Measurements from ENCODE around the gene CLSTN2.

CLSTN2 gene

DNA sequence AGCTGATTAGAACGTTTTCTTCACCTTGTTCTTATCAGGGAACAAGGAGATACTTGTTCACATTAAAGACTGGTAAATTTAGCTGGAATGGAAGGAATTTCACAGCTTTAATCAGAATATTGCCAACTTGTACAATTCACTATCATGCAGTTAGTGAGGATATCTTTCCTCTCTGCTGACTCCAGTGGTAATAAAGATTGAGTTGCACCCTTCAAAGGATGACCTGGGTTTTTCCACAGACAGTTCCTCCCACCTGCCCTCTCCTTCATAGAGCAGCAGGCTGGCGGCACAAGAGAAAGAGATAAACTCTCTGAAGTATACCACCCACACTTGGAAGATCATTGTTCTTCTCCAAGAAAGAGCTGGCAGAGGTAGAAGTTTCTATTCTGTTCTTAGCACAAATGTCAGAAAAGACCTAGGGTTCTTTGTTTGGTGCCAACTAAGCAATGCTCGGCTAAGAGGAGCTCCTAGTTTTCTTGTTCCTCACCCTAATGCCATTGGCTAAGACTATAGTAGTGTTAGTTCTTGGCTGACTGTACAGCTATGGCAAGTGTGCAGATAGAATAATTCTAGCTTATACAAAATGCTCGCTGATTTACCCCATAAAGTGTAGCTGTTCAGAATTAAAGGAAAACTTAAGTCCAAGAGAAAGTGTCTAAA lies 169.1 kb downstream of the CLSTN2 start:
- H3K4me3 ChIP-seq (ENCODE audit: low read depth, low read length) = no peak overlapping the region
- DNase-seq (ENCODE audit: low read depth) = no peak
- TF ChIP-seq, protein P1, sequence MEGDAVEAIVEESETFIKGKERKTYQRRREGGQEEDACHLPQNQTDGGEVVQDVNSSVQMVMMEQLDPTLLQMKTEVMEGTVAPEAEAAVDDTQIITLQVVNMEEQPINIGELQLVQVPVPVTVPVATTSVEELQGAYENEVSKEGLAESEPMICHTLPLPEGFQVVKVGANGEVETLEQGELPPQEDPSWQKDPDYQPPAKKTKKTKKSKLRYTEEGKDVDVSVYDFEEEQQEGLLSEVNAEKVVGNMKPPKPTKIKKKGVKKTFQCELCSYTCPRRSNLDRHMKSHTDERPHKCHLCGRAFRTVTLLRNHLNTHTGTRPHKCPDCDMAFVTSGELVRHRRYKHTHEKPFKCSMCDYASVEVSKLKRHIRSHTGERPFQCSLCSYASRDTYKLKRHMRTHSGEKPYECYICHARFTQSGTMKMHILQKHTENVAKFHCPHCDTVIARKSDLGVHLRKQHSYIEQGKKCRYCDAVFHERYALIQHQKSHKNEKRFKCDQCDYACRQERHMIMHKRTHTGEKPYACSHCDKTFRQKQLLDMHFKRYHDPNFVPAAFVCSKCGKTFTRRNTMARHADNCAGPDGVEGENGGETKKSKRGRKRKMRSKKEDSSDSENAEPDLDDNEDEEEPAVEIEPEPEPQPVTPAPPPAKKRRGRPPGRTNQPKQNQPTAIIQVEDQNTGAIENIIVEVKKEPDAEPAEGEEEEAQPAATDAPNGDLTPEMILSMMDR (IDR thresholded peaks at IDR 0.05; ENCODE audit: insufficient read depth, low read depth, low read length, missing control alignments) = no peak

DNA sequence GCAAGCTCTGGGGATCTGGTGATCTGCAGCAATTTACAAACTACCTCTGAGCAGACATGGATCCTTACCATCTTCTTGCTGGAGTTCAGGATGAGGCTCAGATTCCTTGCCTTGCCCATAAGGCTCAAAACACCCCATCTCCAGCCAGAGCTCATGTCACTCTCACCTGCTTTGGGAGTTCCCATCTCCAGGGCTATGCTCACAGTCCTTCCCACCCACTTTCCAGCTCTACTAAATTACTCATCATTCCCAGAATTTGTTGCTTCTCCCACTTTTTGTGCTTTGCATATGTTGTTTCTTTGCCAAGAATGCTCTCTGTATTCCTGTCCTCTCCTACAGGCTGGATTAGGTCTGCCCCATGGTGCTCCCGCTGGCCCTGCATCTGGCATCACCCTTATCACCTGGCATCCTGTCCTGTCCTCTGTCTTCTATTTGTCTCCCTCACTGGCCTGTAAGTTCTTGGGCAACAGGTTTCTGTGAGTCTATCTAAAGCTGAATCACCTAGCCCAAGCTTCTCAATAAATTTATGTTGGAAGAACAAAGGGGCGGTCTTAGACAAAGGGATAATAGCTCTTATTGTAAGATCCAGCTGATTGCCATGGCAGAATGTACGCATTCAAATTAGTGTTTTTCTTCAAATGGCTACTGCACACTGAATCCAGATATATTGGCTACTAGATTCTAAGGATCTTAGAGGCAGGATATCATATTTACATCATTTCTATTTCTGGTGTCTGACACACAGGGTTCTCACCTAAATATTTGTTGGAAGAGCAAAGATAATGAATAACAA lies 179.2 kb downstream of the CLSTN2 start:
- no peak overlapping the region for H3K4me3 ChIP-seq (ENCODE audit: low read depth, low read length)
- TF ChIP-seq, protein P1 (IDR thresholded peaks at IDR 0.05; ENCODE audit: insufficient read depth, low read depth, low read length, missing control alignments) = no peak
- no peak for DNase-seq (ENCODE audit: low read depth)

DNA sequence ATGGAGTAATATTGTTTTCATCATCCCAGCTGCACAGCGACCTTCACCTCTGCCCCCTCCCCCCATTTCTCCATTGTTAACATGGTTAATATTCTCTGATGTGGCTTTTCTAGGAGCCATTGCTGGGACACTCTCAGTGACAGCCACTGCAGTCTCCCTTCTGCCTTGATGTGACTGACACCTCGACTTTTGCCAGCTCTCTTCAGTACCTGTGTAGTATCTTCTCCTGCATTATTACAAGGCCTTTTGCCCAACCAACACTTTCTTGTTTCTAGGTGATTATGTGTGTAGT lies 179.8 kb downstream of the CLSTN2 start:
- DNase-seq (ENCODE audit: low read depth) = no peak
- TF ChIP-seq, protein P1 (IDR thresholded peaks at IDR 0.05; ENCODE audit: insufficient read depth, low read depth, low read length, missing control alignments) = no peak
- no peak overlapping the region for H3K4me3 ChIP-seq (ENCODE audit: low read depth, low read length)

DNA sequence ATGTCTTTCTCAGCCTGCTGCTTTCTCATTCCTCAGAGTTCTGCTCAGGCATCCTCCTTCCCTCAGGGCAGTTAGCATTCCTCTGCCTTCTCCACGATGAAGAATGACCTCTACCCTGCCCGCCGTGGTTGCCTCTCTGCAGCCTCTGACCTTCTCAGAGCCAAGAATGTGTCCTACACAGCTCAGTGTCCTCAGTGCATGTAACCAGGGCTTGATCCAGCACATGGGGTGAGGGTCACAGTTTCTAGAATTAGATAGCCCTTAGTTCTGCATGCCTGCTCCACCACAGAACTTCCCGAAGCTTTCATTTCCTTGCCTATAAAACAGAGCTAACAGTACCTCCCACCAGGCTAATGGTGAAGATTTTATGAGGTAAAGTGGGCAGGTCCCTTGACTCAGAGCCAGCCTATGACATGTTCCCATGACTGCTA lies 182.1 kb downstream of the CLSTN2 start:
- DNase-seq (ENCODE audit: low read depth) = no peak
- H3K4me3 ChIP-seq (ENCODE audit: low read depth, low read length) = no peak overlapping the region
- TF ChIP-seq, protein P1 (IDR thresholded peaks at IDR 0.05; ENCODE audit: insufficient read depth, low read depth, low read length, missing control alignments) = no peak

DNA sequence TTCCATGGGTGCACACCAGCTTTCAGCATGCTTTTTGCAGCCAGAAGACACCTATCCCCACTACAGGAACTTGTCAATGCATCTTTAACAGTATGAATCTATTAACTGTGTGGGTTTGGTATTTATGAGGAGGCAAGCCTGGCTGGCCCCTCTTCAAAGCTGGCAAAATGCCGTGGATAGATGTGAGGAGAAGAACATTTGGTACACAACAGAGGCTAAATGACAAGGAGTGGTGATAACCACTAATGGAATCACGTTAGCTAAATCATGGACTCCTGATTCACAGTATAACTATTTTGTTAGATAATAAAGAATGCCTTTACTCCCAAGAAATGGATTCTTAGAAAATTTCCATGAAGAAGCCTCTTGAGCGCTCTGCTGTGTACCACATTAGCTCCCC lies 187.2 kb downstream of the CLSTN2 start:
- DNase-seq (ENCODE audit: low read depth) = no peak
- TF ChIP-seq, protein P1 (IDR thresholded peaks at IDR 0.05; ENCODE audit: insufficient read depth, low read depth, low read length, missing control alignments) = no peak
- no peak overlapping the region for H3K4me3 ChIP-seq (ENCODE audit: low read depth, low read length)

DNA sequence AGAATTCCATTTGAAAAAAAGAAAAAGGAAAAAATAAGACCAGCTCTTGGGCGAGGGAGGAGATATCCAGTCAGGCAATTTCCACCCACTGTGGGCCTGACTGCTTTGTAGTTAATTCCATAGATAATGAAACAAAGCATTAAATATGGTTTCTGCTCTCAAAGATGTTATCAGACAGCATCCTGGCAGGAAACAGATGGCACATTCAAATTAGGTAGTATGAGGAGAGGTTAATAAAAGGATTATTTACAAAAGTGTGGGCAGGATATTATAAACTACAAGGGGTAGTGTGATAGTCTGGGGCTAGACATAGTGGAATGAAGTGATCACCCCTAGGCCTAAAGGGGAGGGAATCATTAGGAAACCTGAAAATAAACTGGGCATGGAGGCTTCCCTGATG lies 193.2 kb downstream of the CLSTN2 start:
- TF ChIP-seq, protein P1 (IDR thresholded peaks at IDR 0.05; ENCODE audit: insufficient read depth, low read depth, low read length, missing control alignments) = no peak
- no peak overlapping the region for H3K4me3 ChIP-seq (ENCODE audit: low read depth, low read length)
- DNase-seq (ENCODE audit: low read depth) = no peak
